ENCODE results near the gene BMPER.

The BMPER gene

DNA sequence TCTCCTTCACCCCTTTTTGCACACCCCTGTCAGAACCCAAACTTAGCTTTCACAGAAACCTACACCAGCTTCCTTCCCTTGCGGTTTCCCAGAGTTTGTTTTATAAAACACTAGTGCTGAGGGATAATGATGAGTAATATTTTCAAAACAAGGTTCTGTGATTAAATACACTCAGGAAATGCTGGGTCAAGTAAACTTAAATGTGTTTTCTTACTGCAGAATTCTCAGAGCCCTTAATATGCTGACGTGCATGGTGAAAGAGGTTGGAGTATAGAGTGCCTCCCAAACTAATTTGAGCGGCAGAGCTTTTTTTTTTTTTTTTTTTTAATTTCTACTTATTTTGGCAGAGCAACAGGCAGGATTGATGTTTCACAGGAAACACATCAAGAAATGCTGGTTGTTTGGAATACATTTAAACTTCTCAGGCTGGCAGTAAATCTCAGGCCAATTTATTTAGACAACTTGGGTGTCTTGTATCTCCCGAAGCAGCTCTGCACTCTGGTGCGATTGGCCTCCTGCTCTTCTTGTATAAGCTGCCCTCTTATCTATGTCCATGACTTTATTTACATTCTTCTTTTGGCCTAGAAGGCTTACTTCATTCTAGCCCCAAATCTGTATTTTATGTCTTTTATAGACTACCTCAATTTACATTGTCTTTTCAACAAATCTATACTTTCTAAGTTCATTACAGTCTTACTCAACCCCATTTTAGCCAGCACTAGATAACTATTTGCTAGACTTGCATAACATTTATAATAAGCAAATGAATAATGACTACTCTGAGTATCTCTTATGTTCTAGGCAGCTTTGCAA, 165.4 kb downstream of the BMPER start:
- DNase-seq (ENCODE audit: low read depth), result peak; percentile 37
- Histone ChIP-seq H3K4me3 (ENCODE audit: low read length) (no peak overlapping the region), H3K36me3 (ENCODE audit: control insufficient read depth, insufficient read depth, low read length, severe bottlenecking) (peaks cover 8% of the 10 kb centered on the region), H3K9ac (ENCODE audit: low read length) (no peak overlapping the region), H3K27me3 (replicated peaks; ENCODE audit: control insufficient read depth, insufficient read depth, low read length) (no peaks in the 10 kb centered on the region), H3K9me3 (ENCODE audit: control insufficient read depth, low read length) (no peaks in the 10 kb centered on the region), H3K4me1 (ENCODE audit: control insufficient read depth, insufficient read depth, low read length) (peaks cover 35% of the 10 kb centered on the region)

DNA sequence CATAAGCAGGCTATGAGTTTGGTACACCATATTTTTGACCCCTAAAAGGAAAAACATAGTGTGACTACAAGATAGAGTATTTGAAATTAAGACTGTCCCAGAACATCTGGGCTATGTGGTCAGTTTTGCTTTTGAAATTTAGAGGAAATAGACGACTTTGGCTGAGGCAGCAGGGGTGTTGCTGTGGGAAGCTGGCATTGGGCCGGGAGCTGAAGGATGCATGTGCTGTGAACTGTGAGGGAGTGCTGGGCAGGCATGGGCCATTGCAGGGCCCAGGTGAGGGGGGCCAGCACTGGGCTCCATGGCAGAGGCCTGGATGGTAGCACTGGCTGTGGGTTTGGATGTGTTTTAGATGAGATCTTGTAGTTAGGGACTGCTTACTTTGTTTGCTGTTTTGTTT, 168.3 kb downstream of the BMPER start:
- Histone ChIP-seq H3K27me3 (replicated peaks; ENCODE audit: control insufficient read depth, insufficient read depth, low read length) (no peaks in the 10 kb centered on the region), H3K4me1 (ENCODE audit: control insufficient read depth, insufficient read depth, low read length) (peaks cover 48% of the 10 kb centered on the region), H3K9ac (ENCODE audit: low read length) (no peak overlapping the region), H3K9me3 (ENCODE audit: control insufficient read depth, low read length) (no peaks in the 10 kb centered on the region), H3K4me3 (ENCODE audit: low read length) (no peak overlapping the region), H3K36me3 (ENCODE audit: control insufficient read depth, insufficient read depth, low read length, severe bottlenecking) (peaks cover 3% of the 10 kb centered on the region)
- no peak for DNase-seq (ENCODE audit: low read depth)

DNA sequence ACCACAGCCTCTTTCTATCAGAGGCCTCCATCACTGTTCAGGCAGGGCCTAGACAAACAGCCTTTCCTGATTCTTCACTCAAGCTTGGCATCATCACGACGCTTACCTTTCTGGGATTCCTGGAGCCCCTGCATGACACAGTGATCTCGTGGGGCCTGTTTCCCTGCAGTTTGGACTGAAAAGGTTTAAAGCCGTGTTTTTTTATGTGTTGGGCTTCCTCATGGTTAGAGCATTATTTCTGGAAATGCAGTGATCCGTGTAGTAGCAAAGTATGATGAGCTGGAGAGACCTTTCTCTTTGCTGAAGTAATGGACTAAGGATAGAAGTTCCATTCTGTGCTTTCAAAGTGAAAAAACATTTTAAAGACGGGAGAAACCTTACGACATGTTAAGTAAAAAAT, 169.1 kb downstream of the BMPER start:
- peaks cover 48% of the 10 kb centered on the region for H3K4me1 ChIP-seq (ENCODE audit: control insufficient read depth, insufficient read depth, low read length)
- no peak overlapping the region for H3K9ac ChIP-seq (ENCODE audit: low read length)
- no peak for DNase-seq (ENCODE audit: low read depth)
- H3K4me3 ChIP-seq (ENCODE audit: low read length), result no peak overlapping the region
- H3K27me3 ChIP-seq (replicated peaks; ENCODE audit: control insufficient read depth, insufficient read depth, low read length), result no peaks in the 10 kb centered on the region
- H3K9me3 ChIP-seq (ENCODE audit: control insufficient read depth, low read length), result no peaks in the 10 kb centered on the region
- H3K36me3 ChIP-seq (ENCODE audit: control insufficient read depth, insufficient read depth, low read length, severe bottlenecking), result peaks cover 10% of the 10 kb centered on the region

DNA sequence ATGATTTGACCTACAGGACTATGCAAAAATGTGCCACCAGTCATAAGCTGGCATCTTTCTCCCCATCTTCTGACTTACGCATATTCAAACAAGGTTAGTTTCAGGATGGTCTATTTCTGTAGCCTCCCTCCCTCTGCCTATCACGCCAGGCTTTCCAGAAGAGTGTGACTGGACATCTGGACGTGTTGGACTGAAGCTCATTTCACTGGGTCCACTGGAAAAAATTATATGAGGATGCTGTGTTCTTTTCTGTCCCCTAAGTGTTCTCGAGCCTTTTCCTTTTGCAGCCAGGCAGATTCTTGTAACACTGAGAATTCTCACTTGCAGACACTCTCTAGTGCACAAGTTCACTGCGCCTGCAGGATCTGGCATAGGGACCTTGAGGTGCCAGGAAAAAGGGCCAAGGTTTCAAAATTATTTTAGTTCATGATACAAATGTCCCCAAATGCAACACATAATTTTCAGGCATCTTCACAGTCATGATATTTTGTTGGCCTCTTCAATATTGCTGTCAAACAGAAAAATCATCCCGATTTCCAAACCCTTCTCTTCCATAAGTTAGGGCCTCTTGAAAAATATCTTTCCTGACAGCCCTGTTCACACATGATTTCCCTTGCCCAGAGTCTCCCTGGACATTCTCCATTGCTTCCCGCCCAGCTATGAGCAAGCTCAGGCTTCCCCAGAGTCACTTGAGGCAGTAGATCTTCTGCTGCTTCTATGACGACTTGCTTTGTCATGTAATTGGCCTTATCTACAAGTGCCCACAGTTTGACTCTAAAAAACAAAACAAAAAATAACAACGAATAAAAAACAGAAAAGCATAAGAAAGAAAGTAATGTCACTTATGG, 170.4 kb downstream of the BMPER start:
- DNase-seq (ENCODE audit: low read depth), result peak; percentile 23
- Histone ChIP-seq H3K9ac (ENCODE audit: low read length) (peak overlapping the region; percentile 52), H3K9me3 (ENCODE audit: control insufficient read depth, low read length) (no peaks in the 10 kb centered on the region), H3K36me3 (ENCODE audit: control insufficient read depth, insufficient read depth, low read length, severe bottlenecking) (peaks cover 22% of the 10 kb centered on the region), H3K4me3 (ENCODE audit: low read length) (peak overlapping the region; percentile 11), H3K4me1 (ENCODE audit: control insufficient read depth, insufficient read depth, low read length) (peaks cover 42% of the 10 kb centered on the region), H3K27me3 (replicated peaks; ENCODE audit: control insufficient read depth, insufficient read depth, low read length) (no peaks in the 10 kb centered on the region)

DNA sequence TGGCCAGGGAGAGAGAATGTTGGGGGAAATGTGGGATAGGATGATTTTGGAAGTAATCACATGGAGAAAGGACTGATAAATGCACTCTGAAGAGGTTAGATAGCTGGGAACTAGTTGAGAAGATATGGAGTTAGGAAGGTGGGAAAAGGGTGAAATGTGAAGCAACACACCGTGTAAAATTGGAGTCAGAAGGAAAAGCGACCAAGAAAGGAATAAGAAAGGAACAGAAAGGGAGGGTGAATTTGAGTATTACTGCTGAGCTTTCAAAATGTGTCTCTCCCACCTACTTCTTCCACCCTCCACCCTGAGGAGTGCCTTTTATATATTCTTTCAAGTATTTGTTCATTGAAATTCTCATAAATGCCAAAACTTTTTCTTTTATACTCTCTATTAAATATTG, 171.8 kb downstream of the BMPER start:
- Histone ChIP-seq H3K9ac (ENCODE audit: low read length) (no peak overlapping the region), H3K36me3 (ENCODE audit: control insufficient read depth, insufficient read depth, low read length, severe bottlenecking) (peaks cover 27% of the 10 kb centered on the region), H3K4me3 (ENCODE audit: low read length) (no peak overlapping the region), H3K9me3 (ENCODE audit: control insufficient read depth, low read length) (no peaks in the 10 kb centered on the region), H3K27me3 (replicated peaks; ENCODE audit: control insufficient read depth, insufficient read depth, low read length) (no peaks in the 10 kb centered on the region), H3K4me1 (ENCODE audit: control insufficient read depth, insufficient read depth, low read length) (peaks cover 38% of the 10 kb centered on the region)
- no peak for DNase-seq (ENCODE audit: low read depth)

DNA sequence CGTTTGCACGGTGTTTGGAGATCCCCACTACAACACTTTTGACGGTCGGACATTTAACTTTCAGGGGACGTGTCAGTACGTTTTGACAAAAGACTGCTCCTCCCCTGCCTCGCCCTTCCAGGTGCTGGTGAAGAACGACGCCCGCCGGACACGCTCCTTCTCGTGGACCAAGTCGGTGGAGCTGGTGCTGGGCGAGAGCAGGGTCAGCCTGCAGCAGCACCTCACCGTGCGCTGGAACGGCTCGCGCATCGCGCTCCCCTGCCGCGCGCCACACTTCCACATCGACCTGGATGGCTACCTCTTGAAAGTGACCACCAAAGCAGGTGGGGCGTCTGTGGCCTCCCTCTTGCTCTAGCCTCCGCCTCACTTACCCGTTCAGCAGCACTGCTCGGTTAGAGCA, 173.5 kb downstream of the BMPER start:
- no peaks in the 10 kb centered on the region for H3K27me3 ChIP-seq (replicated peaks; ENCODE audit: control insufficient read depth, insufficient read depth, low read length)
- no peak for DNase-seq (ENCODE audit: low read depth)
- peaks cover 27% of the 10 kb centered on the region for H3K36me3 ChIP-seq (ENCODE audit: control insufficient read depth, insufficient read depth, low read length, severe bottlenecking)
- H3K9me3 ChIP-seq (ENCODE audit: control insufficient read depth, low read length), result no peaks in the 10 kb centered on the region
- peaks cover 33% of the 10 kb centered on the region for H3K4me1 ChIP-seq (ENCODE audit: control insufficient read depth, insufficient read depth, low read length)
- no peak overlapping the region for H3K9ac ChIP-seq (ENCODE audit: low read length)
- no peak overlapping the region for H3K4me3 ChIP-seq (ENCODE audit: low read length)

DNA sequence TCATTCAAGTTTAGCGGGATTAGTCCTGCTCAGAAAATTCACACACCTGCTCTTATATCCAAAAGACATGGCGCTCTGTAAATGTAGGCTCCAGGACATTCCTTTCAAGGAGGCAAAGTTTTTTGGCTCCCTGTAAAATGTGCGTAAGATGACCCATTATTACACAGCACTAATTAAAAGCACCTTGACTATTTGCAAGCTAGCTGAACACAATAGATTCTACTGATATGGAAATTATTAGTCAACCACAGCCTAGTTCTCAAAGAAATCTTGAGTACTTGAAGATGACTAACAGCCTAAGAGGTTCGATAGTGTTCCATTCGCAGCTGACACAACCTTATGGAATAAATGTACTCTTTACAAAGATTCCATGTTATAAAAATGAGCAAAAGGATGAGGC, 175.2 kb downstream of the BMPER start:
- DNase-seq (ENCODE audit: low read depth), result no peak
- Histone ChIP-seq H3K27me3 (replicated peaks; ENCODE audit: control insufficient read depth, insufficient read depth, low read length) (no peaks in the 10 kb centered on the region), H3K36me3 (ENCODE audit: control insufficient read depth, insufficient read depth, low read length, severe bottlenecking) (peaks cover 28% of the 10 kb centered on the region), H3K4me1 (ENCODE audit: control insufficient read depth, insufficient read depth, low read length) (peaks cover 22% of the 10 kb centered on the region), H3K4me3 (ENCODE audit: low read length) (no peak overlapping the region), H3K9me3 (ENCODE audit: control insufficient read depth, low read length) (no peaks in the 10 kb centered on the region), H3K9ac (ENCODE audit: low read length) (no peak overlapping the region)

DNA sequence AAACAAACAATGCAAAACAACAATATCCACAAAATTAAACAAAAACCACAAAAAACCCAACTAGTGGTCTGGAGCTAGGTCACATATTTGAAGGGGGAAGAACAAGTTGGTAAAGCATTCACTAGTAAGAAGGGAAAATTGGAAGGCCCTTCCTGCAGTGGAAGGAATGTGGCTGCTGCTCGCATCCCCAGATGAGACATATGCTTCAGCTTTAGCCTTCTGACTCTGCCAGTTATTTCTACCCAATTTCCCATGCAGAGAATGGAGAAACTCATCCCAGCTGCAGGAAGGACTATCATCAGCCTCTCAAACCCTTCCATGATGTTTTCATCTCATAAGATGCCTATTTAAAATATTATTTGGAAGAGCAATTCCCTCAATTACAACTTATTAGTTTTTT, 176.6 kb downstream of the BMPER start:
- Histone ChIP-seq H3K9me3 (ENCODE audit: control insufficient read depth, low read length) (no peaks in the 10 kb centered on the region), H3K27me3 (replicated peaks; ENCODE audit: control insufficient read depth, insufficient read depth, low read length) (no peaks in the 10 kb centered on the region), H3K36me3 (ENCODE audit: control insufficient read depth, insufficient read depth, low read length, severe bottlenecking) (peaks cover 33% of the 10 kb centered on the region), H3K9ac (ENCODE audit: low read length) (no peak overlapping the region), H3K4me1 (ENCODE audit: control insufficient read depth, insufficient read depth, low read length) (peaks cover 12% of the 10 kb centered on the region), H3K4me3 (ENCODE audit: low read length) (no peak overlapping the region)
- no peak for DNase-seq (ENCODE audit: low read depth)

DNA sequence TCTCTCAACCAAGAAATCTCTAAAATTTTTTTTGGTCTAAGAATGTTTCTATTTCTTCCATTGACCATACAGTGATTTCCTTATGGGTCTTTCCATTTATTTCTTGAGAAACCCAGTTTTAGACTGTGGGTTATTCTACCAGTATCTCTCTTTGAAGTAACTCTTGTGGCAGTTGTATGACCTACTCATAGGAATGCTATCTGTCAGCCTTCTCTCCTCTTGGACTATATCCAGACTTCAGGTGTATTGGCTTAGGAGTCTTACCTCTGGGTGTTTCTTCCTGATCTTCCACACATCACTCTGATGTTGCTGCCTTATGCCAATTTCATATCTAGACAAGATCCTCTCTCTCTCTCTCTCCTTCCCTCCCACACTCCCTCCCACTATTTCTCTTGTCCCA, 178.1 kb downstream of the BMPER start:
- H3K36me3 ChIP-seq (ENCODE audit: control insufficient read depth, insufficient read depth, low read length, severe bottlenecking), result peaks cover 38% of the 10 kb centered on the region
- no peaks in the 10 kb centered on the region for H3K9me3 ChIP-seq (ENCODE audit: control insufficient read depth, low read length)
- no peak overlapping the region for H3K9ac ChIP-seq (ENCODE audit: low read length)
- peaks cover 11% of the 10 kb centered on the region for H3K4me1 ChIP-seq (ENCODE audit: control insufficient read depth, insufficient read depth, low read length)
- H3K27me3 ChIP-seq (replicated peaks; ENCODE audit: control insufficient read depth, insufficient read depth, low read length), result no peaks in the 10 kb centered on the region
- H3K4me3 ChIP-seq (ENCODE audit: low read length), result no peak overlapping the region
- no peak for DNase-seq (ENCODE audit: low read depth)

DNA sequence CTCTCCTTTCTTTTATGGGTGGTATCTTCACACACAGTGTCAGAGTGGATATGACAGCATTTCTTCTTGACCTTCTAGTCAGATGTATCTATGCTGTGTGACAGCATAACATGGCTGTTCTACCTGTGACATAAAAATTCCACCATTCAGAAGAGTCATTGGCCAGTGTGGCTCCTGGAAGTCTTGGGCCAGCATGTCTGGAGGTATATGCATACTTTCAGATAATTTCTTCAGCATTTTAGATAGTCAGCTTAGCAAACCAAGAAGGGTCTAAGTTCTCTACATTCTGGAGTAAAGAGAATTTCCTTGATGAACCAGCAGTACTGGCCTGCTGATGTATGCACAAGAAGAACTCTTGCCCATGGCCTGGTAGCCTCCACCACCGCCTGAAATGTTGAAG, 179.3 kb downstream of the BMPER start:
- no peak for DNase-seq (ENCODE audit: low read depth)
- Histone ChIP-seq H3K27me3 (replicated peaks; ENCODE audit: control insufficient read depth, insufficient read depth, low read length) (no peaks in the 10 kb centered on the region), H3K36me3 (ENCODE audit: control insufficient read depth, insufficient read depth, low read length, severe bottlenecking) (peaks cover 30% of the 10 kb centered on the region), H3K9ac (ENCODE audit: low read length) (no peak overlapping the region), H3K4me1 (ENCODE audit: control insufficient read depth, insufficient read depth, low read length) (peaks cover 11% of the 10 kb centered on the region), H3K4me3 (ENCODE audit: low read length) (no peak overlapping the region), H3K9me3 (ENCODE audit: control insufficient read depth, low read length) (no peaks in the 10 kb centered on the region)

DNA sequence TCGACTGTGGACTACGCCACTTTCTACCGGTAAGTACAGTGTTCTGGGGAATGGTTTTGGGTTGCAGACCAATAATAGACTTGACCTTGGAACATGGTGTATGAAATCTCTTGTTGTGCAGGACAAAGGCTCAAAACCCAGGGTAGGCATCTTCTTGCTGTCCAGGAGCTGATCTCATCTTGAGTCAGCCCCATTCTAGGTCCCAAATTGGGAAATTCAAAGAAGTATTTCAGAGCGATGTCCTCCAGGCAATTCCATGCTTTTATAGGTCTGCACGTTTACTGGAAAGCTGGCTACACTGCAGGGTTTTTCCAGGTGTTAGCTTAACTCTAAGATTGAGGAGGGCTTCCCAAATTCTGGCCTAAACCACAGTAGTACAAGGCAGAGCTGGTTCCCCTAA, 180.7 kb downstream of the BMPER start:
- Histone ChIP-seq H3K27me3 (replicated peaks; ENCODE audit: control insufficient read depth, insufficient read depth, low read length) (no peaks in the 10 kb centered on the region), H3K4me3 (ENCODE audit: low read length) (no peak overlapping the region), H3K9ac (ENCODE audit: low read length) (no peak overlapping the region), H3K9me3 (ENCODE audit: control insufficient read depth, low read length) (no peaks in the 10 kb centered on the region), H3K4me1 (ENCODE audit: control insufficient read depth, insufficient read depth, low read length) (peaks cover 11% of the 10 kb centered on the region), H3K36me3 (ENCODE audit: control insufficient read depth, insufficient read depth, low read length, severe bottlenecking) (peaks cover 16% of the 10 kb centered on the region)
- DNase-seq (ENCODE audit: low read depth), result no peak

All from adipocyte (in vitro differentiated cells).